WTC11 (cell line): ENCODE data around the gene APLF.

Source experiments
- CREB1 ChIP-seq: sonication (generic); formaldehyde crosslinking; IDR thresholded peaks from 2 replicates; pipeline ENCODE4 v1.8.0; 2023; ENCODE audit warnings: mild to moderate bottlenecking, missing genetic modification reagents
- MAX ChIP-seq: sonication (generic); formaldehyde crosslinking; IDR thresholded peaks from 2 replicates; pipeline ENCODE4 v1.8.0; 2022; ENCODE audit warnings: mild to moderate bottlenecking, missing genetic modification reagents
- ZNF263 ChIP-seq: sonication (generic); formaldehyde crosslinking; IDR thresholded peaks from 2 replicates; pipeline ENCODE4 v1.8.1; 2022; ENCODE audit warnings: low read depth, mild to moderate bottlenecking, moderate library complexity, missing genetic modification reagents
- ZNF317 ChIP-seq: sonication (generic); formaldehyde crosslinking; IDR thresholded peaks from 2 replicates; pipeline ENCODE4 v1.8.1; 2023; ENCODE audit warnings: low read depth, mild to moderate bottlenecking, moderate library complexity, missing genetic modification reagents, borderline replicate concordance
- TF ChIP-seq, protein P1 (sequence below): sonication (generic); formaldehyde crosslinking; IDR thresholded peaks from 2 replicates; pipeline ENCODE4 v1.8.1; 2022; ENCODE audit warnings: low read depth, mild to moderate bottlenecking, moderate library complexity, missing genetic modification reagents, borderline replicate concordance
- TF ChIP-seq, protein P2 (sequence below): sonication (generic); formaldehyde crosslinking; IDR thresholded peaks from 2 replicates; pipeline ENCODE4 v1.8.1; 2023; ENCODE audit warnings: mild to moderate bottlenecking, missing genetic modification reagents, moderate library complexity

DNA sequence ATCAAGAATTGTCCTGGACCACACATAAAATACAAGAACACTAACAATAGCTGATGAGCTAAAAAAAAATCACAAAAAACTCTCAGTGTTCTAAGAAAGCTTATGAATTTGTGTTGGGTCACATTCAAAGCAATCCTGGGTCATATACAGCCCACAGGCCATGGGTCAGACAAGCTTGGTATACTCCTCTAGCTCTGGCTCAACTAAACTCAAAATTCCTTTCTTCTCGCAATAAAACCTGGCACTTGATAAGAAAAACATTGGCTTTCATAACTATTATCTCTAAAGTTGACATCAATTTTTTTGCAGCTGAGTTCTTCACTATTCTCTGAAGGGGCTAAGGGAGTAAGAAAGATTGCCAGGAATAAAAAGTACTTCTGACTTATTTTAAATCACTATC lies 38.6 kb upstream of the APLF start:
- TF ChIP-seq MAX (CRISPR knock-in tag), result no peak
- TF ChIP-seq CREB1 (CRISPR knock-in tag), result no peak
- TF ChIP-seq, protein P1, sequence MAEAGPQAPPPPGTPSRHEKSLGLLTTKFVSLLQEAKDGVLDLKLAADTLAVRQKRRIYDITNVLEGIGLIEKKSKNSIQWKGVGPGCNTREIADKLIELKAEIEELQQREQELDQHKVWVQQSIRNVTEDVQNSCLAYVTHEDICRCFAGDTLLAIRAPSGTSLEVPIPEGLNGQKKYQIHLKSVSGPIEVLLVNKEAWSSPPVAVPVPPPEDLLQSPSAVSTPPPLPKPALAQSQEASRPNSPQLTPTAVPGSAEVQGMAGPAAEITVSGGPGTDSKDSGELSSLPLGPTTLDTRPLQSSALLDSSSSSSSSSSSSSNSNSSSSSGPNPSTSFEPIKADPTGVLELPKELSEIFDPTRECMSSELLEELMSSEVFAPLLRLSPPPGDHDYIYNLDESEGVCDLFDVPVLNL, result no peak
- TF ChIP-seq ZNF317, result no peak
- TF ChIP-seq, protein P2, sequence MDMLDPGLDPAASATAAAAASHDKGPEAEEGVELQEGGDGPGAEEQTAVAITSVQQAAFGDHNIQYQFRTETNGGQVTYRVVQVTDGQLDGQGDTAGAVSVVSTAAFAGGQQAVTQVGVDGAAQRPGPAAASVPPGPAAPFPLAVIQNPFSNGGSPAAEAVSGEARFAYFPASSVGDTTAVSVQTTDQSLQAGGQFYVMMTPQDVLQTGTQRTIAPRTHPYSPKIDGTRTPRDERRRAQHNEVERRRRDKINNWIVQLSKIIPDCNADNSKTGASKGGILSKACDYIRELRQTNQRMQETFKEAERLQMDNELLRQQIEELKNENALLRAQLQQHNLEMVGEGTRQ (CRISPR knock-in tag), result no peak
- no peak for TF ChIP-seq ZNF263
